HG03460 (cell line): ENCODE results near the gene CAV3.

Experiments used
- ATAC-seq: cut with Tn5 transposase; IDR thresholded peaks from one replicate; pipeline ENCODE4 v1.9.1; 2021; ENCODE audit not compliant: unreplicated experiment

CAV3 gene

GRCh38 chr3:8759038-8759707 lies 25.6 kb downstream of the CAV3 start:
- no peak for ATAC-seq

- no peak for ATAC-seq
These were observed 26.5 kb downstream of the CAV3 start for GRCh38 chr3:8760091-8760490.

- no peak for ATAC-seq
These were observed 26.9 kb downstream of the CAV3 start for GRCh38 chr3:8760506-8760905.

GRCh38 chr3:8761866-8762265 lies 28.3 kb downstream of the CAV3 start:
- no peak for ATAC-seq

- no peak for ATAC-seq
These were observed 29.2 kb downstream of the CAV3 start for GRCh38 chr3:8762607-8763377.

GRCh38 chr3:8764528-8764927 lies 30.9 kb downstream of the CAV3 start:
- no peak for ATAC-seq

GRCh38 chr3:8765528-8765927 lies 31.9 kb downstream of the CAV3 start:
- no peak for ATAC-seq

- no peak for ATAC-seq
These were observed 32.5 kb downstream of the CAV3 start for GRCh38 chr3:8766148-8766547.

GRCh38 chr3:8767256-8767666 lies 33.7 kb downstream of the CAV3 start:
- ATAC-seq, result no peak

- ATAC-seq, result peak; percentile 42
These were observed 34.2 kb downstream of the CAV3 start for GRCh38 chr3:8767667-8768363.

- peak; percentile 33 for ATAC-seq
These were observed 34.9 kb downstream of the CAV3 start for GRCh38 chr3:8768364-8769087.

GRCh38 chr3:8769088-8769822 lies 35.7 kb downstream of the CAV3 start, which contains the start of gene OXTR:
TSS of gene OXTR (minus strand) at chr3:8769613. CDS start at chr3:8768187, 1,426 bp downstream.
- ATAC-seq, result peak; percentile 64

GRCh38 chr3:8773941-8774542 lies 40.4 kb downstream of the CAV3 start:
- ATAC-seq, result no peak

GRCh38 chr3:8775181-8775580 lies 41.6 kb downstream of the CAV3 start:
- no peak for ATAC-seq

GRCh38 chr3:8775602-8776001 lies 42.0 kb downstream of the CAV3 start:
- no peak for ATAC-seq

- no peak for ATAC-seq
These were observed 42.8 kb downstream of the CAV3 start for GRCh38 chr3:8776406-8776805.

GRCh38 chr3:8777201-8777977 lies 43.8 kb downstream of the CAV3 start:
- ATAC-seq, result no peak

- ATAC-seq, result no peak
These were observed 44.3 kb downstream of the CAV3 start for GRCh38 chr3:8777978-8778267.

- ATAC-seq, result no peak
These were observed 44.9 kb downstream of the CAV3 start for GRCh38 chr3:8778475-8778874.

GRCh38 chr3:8780279-8780678 lies 46.7 kb downstream of the CAV3 start:
- ATAC-seq, result no peak
